COLO829 (cell line): ENCODE results near the gene PTPRT.
"Not testable (repeated sequence)": the region's sequence is repeated elsewhere in the genome, so short reads cannot be mapped to it uniquely, and the experiment has no call there.

Source experiments
- DNase-seq: peaks from one replicate; pipeline ENCODE4 v3.0.0; 2012; ENCODE audit warnings: low spot score

The PTPRT gene

DNA sequence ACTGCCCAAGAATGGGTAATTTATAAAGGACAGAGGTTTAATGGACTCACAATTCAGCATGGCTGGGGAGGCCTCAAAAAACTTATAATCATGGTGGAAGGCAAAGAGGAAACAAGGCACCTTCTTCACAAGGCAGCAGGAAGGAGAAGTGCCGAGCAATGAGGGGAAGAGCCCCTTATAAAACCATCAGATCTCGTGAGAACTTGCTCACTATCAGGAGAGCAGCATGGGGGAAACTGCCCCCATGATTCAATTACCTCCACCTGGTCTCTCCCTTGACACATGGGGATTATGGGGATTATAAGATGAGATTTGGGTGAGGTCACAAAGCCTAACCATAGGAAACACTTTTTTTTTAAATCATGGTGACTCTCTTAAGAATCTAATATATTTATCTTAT, 278.9 kb downstream of the PTPRT start:
- DNase-seq: not testable (repeated sequence)

- DNase-seq: no peak
Observed at GRCh38 chr20:42907730-42908129, 282.0 kb downstream of the PTPRT start.

DNA sequence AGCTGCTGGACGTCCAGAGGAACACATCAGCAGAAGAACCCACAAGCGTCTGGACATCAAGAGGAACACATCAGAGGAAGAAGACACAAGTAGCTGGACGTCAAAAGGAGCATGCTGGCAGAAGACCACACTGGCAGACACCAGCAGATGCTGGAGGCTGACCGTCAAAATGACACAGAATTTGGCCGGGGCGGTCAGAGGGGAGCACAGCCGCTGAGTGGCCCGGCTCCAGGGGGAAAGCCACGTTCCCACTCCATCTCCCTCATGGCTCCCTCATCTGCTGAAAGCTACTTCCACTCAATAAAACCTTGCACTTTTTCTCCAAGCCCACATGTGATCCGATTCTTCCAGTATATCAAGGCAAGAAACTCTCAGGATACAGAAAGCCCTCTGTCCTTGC, 283.6 kb downstream of the PTPRT start:
- DNase-seq: no peak

DNA sequence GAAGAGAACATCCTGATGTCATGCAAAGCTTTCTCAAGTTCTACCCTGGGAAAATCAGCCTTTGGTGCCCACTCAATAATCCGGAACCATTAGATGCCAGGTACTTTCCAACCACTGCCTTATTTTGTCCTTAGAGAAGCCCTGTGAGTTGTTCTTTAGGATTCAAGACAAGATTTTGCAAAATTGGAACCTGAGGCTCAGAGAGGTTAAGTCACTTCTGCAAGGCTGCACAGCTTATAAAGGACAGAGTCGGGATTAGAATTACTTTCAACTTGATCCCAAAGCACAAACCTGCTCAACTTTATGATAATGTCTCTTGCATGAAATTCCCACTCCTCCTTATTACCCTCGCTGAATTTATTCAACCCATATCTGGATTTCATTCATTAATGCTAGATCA, 287.2 kb downstream of the PTPRT start:
- no peak for DNase-seq

GRCh38 chr20:42901689-42902440, 287.8 kb downstream of the PTPRT start:
- DNase-seq: no peak

DNA sequence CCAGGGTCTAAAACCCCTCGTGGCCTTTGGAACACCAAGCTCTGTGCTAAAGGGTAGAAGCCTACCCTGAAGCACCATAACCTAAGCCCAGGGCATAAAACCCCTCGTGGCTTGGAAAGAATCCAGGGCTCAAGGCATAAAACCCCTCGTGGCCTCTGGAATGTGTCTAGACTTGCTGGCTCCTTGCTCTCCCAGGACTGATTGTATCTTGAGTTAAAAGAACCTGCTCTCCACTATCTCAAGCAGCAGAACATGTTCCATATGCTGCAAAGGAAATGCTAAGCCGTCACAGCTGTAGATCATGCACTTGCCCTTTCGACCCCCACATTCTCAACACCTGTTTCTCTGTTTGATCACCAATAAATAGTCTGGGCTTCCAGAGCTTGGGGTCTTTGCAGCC, 288.9 kb downstream of the PTPRT start:
- not testable (repeated sequence) for DNase-seq

- no peak for DNase-seq
Observed at GRCh38 chr20:42895020-42895419, 294.7 kb downstream of the PTPRT start.

DNA sequence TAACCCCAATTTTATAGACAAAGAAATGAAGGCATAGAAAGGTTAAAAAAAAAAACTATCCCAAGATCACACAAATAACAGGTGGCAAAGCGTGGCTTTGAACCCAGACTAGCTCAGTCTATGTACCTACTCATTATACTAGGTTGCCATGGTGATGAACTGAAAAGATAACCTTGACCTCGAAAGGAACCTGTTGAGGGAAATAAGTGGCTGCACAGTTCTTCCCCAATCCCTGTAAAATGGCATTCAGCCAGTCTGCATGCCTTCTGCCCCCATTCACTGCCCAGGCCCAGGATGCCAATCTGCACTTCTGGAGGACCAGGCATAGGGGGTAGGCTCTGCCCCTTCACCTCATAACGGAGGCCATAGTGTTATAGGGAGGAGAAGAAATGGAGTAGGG, 295.2 kb downstream of the PTPRT start:
- DNase-seq: no peak

DNA sequence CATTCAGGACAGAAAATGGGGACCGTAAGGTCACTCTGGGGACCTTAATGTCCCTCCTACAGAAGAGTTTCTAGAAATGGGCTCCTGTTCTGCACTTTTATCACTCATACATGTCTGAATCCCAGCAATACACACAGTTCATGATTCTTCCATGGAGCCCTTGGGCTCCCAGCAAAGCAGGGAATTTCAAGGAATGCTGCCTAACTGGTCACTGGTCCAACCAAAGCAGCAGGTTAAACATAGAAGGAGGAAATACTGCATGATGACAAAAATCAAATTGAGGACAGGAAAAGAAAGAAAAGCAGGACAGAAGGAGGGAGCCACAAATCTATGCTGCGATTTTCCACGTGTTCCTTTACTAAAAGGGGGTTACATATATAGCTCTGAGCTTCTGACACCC, 300.2 kb downstream of the PTPRT start:
- no peak for DNase-seq

DNA sequence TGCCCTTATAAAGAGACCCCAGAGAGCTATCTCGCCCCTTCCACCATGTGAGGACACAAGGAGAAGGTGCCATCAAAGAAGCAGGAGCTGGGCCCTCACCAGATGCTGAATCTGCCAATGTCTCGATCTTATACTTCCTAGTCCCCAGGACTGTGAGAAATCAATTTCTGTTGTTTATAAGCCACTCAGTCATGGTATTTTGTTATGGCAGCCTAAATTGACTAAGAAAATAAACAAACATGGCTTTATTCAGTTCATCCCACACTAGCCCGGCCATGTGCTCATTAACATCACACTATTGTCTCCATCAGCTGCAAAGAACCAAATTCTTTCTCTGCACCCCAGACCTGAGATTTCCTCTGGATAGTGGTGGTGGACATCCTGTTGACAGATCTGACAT, 302.4 kb downstream of the PTPRT start:
- DNase-seq: no peak

GRCh38 chr20:42886801-42887200, 302.9 kb downstream of the PTPRT start:
- DNase-seq: no peak

GRCh38 chr20:42886046-42886445, 303.7 kb downstream of the PTPRT start:
- no peak for DNase-seq

DNA sequence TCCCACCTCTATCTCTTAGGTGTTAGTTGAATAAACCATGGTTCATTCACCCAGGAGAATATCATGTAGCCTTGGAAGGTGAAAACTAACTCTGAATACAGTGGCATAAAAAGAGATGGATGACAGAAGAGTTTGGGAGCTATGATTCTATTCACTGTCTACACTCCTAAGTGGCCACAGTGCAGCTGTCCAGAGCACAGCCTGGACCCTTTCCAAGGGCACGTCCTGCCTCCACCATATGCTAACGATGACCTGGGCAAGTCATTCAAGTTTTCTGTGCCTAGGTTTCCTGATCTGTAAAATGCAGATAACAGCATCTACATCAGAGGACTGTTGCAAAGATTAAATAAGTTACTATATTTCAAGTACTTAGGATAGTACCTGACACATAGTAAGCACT, 314.1 kb downstream of the PTPRT start:
- DNase-seq: no peak

DNA sequence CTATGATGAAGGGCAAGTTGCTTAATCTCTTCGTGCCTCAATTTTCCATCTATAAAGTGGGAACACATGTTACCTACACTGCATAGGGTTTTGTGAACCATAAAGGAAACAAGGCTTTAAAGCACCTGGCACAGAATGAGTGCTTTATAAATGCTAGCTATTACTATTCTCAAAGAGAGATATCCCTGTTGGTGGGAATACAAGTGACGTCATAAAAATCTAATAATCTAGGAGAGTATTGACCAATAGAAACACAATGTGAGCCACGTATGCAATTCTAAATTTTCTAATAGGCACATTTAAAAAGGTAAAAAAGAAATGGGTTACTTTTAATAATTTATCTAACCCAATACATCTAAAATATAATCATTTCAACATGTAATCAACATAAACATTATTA, 316.4 kb downstream of the PTPRT start:
- no peak for DNase-seq

GRCh38 chr20:42864116-42864515, 325.6 kb downstream of the PTPRT start:
- DNase-seq: no peak

DNA sequence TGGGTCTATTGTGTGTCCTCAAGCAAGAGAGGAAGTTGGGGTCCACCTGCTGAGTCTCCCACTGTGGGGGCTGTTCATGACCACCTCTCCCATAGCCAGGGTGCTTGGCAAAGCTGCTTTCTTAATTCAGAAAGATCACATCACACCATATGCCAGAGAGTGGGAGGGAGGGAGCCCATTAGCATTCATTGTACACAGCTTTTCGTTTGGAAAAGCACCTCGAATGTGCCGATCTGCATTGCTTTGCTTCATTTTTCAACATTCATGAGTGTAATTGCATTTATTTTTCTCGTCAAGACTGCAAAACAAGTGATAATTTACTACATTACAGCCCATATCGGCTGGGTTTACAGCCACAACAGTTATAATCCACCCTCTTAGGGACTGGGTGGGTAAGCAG, 327.3 kb downstream of the PTPRT start:
- DNase-seq: no peak

DNA sequence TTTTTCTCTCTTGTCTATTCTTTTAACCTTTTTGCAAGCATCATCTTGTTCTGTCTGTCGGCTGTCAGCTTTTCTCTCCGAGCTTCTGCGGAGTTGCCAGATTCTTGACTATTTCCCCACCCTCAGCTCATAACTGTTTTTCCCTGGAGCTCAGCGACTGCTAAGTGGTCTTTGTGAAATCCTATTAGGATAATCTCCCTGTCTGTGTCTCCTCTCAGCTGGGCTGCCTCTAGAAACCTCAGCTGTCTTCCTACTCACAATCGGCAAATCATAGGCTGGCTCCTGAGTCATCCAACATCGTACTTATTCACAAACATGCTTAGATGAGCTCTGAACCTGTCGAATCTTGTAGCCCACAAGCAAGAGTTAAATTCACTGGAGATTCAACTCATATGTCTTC, 332.3 kb downstream of the PTPRT start:
- DNase-seq: no peak

- no peak for DNase-seq
Observed at GRCh38 chr20:42855896-42856295, 333.8 kb downstream of the PTPRT start.

DNA sequence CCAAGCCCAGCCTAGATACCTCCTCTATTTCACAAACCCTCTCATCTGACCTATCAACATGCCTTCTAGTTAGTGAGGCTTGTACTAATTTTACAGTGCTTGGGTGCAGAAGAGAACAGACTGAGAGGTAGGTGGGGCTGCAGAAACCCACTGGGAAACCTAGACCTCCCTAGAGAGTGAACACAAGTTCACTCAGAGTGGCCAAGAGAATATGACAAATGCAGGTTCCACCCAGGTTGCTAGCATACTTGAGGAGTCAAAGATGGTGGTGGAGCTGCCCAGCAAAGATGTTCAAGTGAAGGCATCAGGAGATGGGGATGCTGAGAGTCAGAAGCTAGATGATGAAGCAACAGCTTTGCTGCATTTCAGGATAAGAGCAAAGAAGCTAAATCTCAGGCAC, 337.0 kb downstream of the PTPRT start:
- no peak for DNase-seq

GRCh38 chr20:42846784-42847490, 342.8 kb downstream of the PTPRT start:
- no peak for DNase-seq

DNA sequence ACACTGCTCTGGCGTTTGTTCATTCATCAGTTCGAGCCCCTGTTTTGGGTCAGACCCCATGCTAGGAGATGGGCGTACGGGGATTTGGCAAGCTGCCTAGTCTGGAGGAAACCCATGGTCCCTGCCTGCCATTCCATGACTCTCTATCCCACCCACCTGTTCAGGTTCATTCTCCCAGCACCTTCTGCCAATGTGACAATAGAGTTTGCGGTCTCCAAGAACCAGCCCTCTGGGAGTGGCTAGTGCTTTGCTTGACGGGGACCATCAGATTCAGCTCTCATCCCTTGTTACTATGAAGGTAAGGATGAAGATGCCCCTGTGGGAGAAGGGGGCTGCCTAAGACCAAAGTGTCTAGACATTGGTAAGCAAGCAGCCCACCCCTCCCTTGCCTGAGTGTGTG, 345.0 kb downstream of the PTPRT start:
- DNase-seq: no peak

DNA sequence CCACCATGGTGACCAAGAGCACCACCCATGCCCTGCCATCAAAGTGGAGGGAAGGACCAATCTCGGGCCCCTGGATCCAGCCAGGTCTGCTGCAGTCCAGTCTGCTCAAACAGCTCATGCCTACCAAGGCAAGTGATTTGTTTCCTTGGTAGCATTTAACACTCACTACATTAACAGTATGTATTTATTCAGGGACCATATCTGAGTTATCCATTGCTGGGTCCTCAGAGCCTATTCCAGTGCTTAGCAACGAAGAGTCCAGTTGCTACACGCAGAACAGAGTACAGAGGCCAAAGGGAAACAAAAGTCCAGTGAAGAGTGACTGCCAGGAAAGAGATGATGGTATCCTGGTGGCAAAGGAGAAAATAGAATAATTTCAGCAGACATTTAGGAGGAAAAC, 352.2 kb downstream of the PTPRT start:
- no peak for DNase-seq

DNA sequence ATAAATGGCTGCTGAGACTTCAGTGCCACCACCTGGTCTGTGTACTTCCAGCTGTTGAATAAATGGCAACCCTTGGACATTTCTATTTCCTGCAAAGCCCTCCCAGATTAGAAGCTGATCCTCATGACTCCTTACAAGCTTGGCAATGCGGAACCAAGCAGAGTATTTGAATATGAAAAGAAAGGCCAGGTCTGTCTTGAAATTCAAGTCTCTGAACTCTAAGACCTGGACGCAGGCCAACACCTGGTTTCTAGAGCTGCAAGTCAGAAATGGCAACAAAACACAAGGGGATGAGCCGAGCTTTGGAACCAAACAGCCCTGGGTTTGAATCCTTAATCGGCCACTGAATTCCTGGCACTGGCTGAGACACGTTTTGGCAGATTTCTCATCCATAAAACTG, 353.4 kb downstream of the PTPRT start:
- DNase-seq: no peak

DNA sequence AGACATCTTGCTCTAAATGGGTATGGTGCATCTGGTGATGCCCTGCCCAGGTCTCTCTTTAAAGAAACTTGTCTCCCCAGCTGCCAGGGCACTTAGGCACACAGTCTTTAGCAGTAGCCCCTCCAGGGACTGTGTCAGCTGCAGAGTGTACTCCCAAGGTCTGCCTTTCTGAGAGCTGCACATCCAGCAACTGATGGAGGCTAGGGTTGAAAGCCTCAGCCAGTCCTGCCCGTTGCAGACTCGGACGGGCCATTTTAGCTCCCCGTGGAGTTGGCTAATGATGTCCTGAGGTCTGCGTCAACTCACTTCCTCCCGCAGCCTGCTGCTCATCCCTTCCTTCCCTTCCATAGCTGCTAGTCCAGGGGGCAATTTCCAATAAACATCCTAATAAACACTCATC, 381.8 kb downstream of the PTPRT start:
- DNase-seq: no peak
